ENCODE results near the gene PALB2.
"Not testable (repeated sequence)": the region's sequence is repeated elsewhere in the genome, so short reads cannot be mapped to it uniquely, and the experiment has no call there.

PALB2 gene

DNA sequence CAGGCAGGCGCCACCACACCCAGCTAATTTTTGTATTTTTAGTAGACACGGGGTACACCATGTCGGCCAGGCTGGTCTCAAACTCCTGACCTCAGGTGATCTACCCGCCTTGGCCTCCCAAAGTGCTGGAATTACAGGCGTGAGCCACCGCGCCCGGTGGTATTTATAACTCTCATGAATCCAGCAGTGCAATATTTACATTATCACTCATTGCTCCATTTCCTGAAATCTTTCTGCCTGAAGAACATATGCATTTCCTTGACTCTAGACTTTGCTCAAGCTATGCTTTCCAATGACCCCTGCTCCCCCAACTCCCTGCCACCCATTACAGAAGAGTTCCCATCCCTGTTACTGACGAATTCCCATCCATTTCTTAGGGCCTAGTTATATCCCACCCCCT lies 25.3 kb downstream of the PALB2 start:
- TF ChIP-seq, protein P1, sequence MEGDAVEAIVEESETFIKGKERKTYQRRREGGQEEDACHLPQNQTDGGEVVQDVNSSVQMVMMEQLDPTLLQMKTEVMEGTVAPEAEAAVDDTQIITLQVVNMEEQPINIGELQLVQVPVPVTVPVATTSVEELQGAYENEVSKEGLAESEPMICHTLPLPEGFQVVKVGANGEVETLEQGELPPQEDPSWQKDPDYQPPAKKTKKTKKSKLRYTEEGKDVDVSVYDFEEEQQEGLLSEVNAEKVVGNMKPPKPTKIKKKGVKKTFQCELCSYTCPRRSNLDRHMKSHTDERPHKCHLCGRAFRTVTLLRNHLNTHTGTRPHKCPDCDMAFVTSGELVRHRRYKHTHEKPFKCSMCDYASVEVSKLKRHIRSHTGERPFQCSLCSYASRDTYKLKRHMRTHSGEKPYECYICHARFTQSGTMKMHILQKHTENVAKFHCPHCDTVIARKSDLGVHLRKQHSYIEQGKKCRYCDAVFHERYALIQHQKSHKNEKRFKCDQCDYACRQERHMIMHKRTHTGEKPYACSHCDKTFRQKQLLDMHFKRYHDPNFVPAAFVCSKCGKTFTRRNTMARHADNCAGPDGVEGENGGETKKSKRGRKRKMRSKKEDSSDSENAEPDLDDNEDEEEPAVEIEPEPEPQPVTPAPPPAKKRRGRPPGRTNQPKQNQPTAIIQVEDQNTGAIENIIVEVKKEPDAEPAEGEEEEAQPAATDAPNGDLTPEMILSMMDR (IDR thresholded peaks at IDR 0.05) = no peak

DNA sequence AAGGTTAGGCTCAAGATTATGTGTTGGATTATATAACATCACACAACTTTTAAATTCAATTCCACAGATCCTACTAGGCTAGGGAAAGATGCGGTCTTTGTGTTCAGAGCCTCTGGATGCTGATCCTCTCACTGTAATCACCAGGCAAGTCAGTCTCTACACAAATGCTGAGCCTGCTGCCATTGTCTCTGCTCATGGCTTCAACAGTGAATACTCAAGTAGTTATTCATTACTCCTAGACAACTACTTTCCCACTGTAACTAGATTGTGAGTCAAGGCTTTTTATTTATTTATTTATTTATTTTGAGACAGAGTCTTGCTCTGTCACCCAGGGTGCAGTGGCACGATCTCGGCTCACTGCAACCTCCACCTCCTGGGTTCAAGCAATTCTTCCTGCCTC lies 29.2 kb downstream of the PALB2 start:
- TF ChIP-seq, protein P1 (IDR thresholded peaks at IDR 0.05) = no peak
- no peak overlapping the region for H3K27ac ChIP-seq
- no peak overlapping the region for H3K4me3 ChIP-seq
- no peak for DNase-seq (ENCODE audit: low spot score)

More for the DNA sequence above, 25.3 kb downstream of the PALB2 start:
- no peak for DNase-seq (ENCODE audit: low spot score)
- Histone ChIP-seq H3K4me3 (no peak overlapping the region), H3K27ac (no peak overlapping the region)

DNA sequence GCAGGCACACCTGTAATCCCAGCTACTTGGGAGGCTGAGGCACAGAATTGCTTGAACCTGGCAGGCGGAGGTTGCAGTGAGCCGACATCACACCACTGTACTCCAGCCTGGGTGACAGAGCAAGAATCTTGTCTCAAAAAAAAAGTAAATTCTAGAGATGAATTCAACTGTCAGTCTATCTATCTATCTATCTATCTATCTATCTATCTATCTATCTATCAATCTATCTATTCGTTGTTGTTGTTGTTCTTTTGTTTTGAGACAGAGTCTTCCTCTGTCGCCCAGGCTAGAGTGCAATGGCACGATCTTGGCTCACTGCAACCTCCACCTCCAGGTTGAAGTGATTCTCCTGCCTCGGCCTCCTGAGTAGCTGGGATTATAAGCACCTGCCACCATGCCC lies 30.2 kb downstream of the PALB2 start:
- DNase-seq (ENCODE audit: low spot score); H3K27ac ChIP-seq; H3K4me3 ChIP-seq: not testable (repeated sequence)

DNA sequence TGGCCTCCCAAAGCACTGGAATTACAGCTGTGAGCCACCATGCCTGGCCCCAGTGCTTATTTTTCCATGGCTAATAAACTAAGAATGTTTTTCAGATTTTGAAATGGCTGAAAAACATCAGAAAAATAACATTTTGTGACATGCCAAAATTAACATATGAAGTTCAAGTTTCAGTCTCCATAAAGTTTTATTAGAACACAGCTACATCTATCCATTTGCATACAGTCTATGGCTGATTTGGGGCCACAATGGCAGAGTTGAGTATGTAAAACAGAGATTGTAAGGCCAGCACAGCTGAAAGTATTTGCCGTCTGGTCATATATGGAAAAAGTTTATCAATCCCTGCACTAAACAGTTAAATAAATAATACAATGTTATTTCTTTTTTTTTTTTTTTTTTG lies 31.2 kb downstream of the PALB2 start:
- TF ChIP-seq, protein P1 (IDR thresholded peaks at IDR 0.05) = no peak
- H3K27ac ChIP-seq = no peak overlapping the region
- H3K4me3 ChIP-seq = no peak overlapping the region
- no peak for DNase-seq (ENCODE audit: low spot score)

DNA sequence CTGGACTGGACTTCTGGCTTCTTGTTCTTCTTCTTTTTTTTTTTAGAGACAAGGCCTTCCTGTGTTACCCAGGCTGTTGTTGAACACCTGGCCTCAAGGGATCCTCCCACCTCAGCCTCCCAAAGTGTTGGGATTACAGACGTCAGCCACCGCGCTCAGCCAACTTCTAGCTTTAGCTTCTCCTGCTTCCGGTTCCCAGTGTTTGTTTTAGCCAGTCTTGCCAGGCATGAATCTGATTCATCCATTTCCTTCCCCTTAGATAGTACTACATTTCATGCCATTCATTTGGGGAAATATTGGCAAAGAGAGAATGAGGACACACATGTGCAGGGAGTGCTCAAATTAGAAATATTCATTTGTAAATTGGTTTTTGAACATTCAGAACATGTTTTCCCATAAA lies 32.9 kb downstream of the PALB2 start:
- TF ChIP-seq, protein P1 (IDR thresholded peaks at IDR 0.05) = no peak
- no peak for DNase-seq (ENCODE audit: low spot score)
- Histone ChIP-seq H3K4me3 (no peak overlapping the region), H3K27ac (no peak overlapping the region)

DNA sequence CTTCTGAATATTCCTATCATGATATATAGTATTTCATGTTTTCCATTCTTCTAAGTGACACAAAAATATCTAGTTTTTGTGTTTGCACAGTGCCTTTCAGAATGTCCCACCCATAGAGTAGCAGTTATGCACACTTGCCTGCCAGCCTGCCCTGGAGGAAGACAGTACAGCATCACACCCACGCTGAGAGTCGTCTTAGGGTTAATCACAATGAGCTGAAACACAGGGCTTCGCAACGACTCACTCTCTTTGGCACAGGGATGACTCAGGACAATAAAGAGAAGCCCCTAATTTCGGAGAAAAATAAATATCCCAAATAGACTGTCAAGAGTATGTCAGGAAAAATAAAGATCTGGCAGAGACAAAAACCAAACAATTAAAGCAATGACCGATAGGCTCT lies 33.4 kb downstream of the PALB2 start:
- DNase-seq (ENCODE audit: low spot score) = no peak
- no peak overlapping the region for H3K4me3 ChIP-seq
- TF ChIP-seq, protein P1 (IDR thresholded peaks at IDR 0.05) = no peak
- no peak overlapping the region for H3K27ac ChIP-seq

DNA sequence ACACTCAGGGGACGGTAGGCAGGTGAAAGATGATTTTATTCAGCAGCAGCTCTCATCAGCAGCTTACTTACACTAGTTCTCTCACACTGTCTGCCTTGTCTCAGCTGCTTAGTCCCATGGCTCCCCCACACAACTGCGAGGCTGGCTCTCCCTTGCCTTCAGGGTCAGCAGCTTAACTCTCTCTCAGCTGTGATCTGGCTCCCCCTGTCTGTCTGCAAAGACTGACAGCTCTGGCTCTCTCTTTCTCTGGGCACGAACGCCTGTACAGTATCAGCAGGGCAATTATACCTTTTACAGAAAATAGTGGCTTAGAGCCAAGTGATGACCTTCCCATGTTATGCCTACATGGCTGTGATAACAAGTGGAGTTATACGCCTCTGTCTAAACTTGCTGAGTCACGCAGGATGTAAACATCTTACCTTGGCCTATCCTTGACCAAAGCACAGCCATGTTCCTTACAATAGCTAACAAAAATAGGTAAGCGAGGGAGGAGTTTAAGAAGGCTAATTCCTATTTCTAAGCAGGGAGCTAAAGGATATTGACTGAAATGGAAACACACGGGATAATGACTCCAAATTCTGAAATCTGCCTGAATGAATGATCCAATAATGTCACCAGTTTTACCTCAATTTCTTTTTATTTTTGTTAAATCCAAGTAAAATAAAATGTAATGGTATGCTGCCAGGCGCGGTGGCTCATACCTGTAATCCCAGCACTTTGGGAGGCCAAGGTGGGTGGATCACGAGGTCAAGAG lies 43.9 kb downstream of the PALB2 start:
- H3K27ac ChIP-seq = no peak overlapping the region
- no peak for DNase-seq (ENCODE audit: low spot score)
- H3K4me3 ChIP-seq = no peak overlapping the region
- TF ChIP-seq, protein P1 (IDR thresholded peaks at IDR 0.05) = no peak

Data from coronary artery (tissue), 2 donors.